Measurements from ENCODE around the gene SEMA3E. TPM values are rescaled to one million over a fixed set of nuclear protein-coding genes. Genes with fewer than 3 reads are reported as not detected.
A peak's percentile ranks its signal among the peaks of the same experiment; 100 is the strongest.

Gene SEMA3E
- total and polyA plus RNA-seq, 8 donors, result 0.23 to 2.0 (median 0.97) TPM

GRCh38 chr7:83610649-83611304 is 38.2 kb downstream of the SEMA3E start:
- no peak for ATAC-seq
- DNase-seq, result no peak
- Histone ChIP-seq H3K27ac (no peak overlapping the region), H3K27me3 (no peaks in the 10 kb centered on the region), H3K4me1 (no peaks in the 10 kb centered on the region), H3K4me3 (no peak overlapping the region), H3K9me3 (no peaks in the 10 kb centered on the region), H3K36me3 (no peaks in the 10 kb centered on the region)
- 72 to 80% methylated on average over 4 of the region's 4 CpGs for WGBS, 2 donors
- TF ChIP-seq CTCF (IDR thresholded peaks at IDR 0.05), result no peak
- intact Hi-C loops (cut with DNase I), result no loop called here
- FAIRE-seq, result no peak

GRCh38 chr7:83608716-83609115 is 40.2 kb downstream of the SEMA3E start:
- DNase-seq, result no peak
- FAIRE-seq, result no peak
- TF ChIP-seq CTCF (IDR thresholded peaks at IDR 0.05), result no peak
- WGBS, 2 donors, result 73 to 80% methylated on average over 3 of the region's 3 CpGs
- no peaks in the 10 kb centered on the region for H3K36me3 ChIP-seq
- H3K4me3 ChIP-seq, result no peak overlapping the region
- H3K4me1 ChIP-seq, result no peaks in the 10 kb centered on the region
- H3K27me3 ChIP-seq, result no peaks in the 10 kb centered on the region
- no peak for ATAC-seq
- intact Hi-C loops (cut with DNase I), result no loop called here
- H3K9me3 ChIP-seq, result no peaks in the 10 kb centered on the region
- no peak overlapping the region for H3K27ac ChIP-seq

- Histone ChIP-seq H3K9me3 (no peaks in the 10 kb centered on the region), H3K36me3 (no peaks in the 10 kb centered on the region), H3K27ac (no peak overlapping the region), H3K4me3 (no peak overlapping the region), H3K27me3 (no peaks in the 10 kb centered on the region), H3K4me1 (no peaks in the 10 kb centered on the region)
- intact Hi-C loops (cut with DNase I), result no loop called here
- no peak for DNase-seq
- ATAC-seq, result no peak
- 74 to 86% methylated on average over 1 of the region's 1 CpG for WGBS, 2 donors
- no peak for TF ChIP-seq CTCF (IDR thresholded peaks at IDR 0.05)
- FAIRE-seq, result no peak
These were observed 45.3 kb downstream of the SEMA3E start for GRCh38 chr7:83603649-83604048.

GRCh38 chr7:83599131-83599530 is 49.8 kb downstream of the SEMA3E start:
- no peaks in the 10 kb centered on the region for H3K4me1 ChIP-seq
- no peak for DNase-seq
- H3K27me3 ChIP-seq, result no peaks in the 10 kb centered on the region
- FAIRE-seq, result no peak
- H3K27ac ChIP-seq, result no peak overlapping the region
- intact Hi-C loops (cut with DNase I), result no loop called here
- no peaks in the 10 kb centered on the region for H3K9me3 ChIP-seq
- no peak overlapping the region for H3K4me3 ChIP-seq
- 89 to 91% methylated on average over 1 of the region's 1 CpG for WGBS, 2 donors
- H3K36me3 ChIP-seq, result no peaks in the 10 kb centered on the region
- ATAC-seq, result no peak
- TF ChIP-seq CTCF (IDR thresholded peaks at IDR 0.05), result no peak

GRCh38 chr7:83593921-83594475 is 54.9 kb downstream of the SEMA3E start:
- intact Hi-C loops (cut with DNase I), result no loop called here
- WGBS, 2 donors, result 21 to 25% methylated on average over 4 of the region's 4 CpGs
- H3K4me3 ChIP-seq, result peak overlapping the region in 1 of 4 donors; percentile 2
- no peak for TF ChIP-seq CTCF (IDR thresholded peaks at IDR 0.05)
- no peaks in the 10 kb centered on the region for H3K4me1 ChIP-seq
- ATAC-seq, result peak; percentile 67 to 74 (median 74)
- DNase-seq, result peak in 2 of 6 donors; percentile 5 to 28
- FAIRE-seq, result no peak
- H3K36me3 ChIP-seq, result no peaks in the 10 kb centered on the region
- no peaks in the 10 kb centered on the region for H3K27me3 ChIP-seq
- H3K9me3 ChIP-seq, result no peaks in the 10 kb centered on the region
- no peak overlapping the region for H3K27ac ChIP-seq
